ENCODE measurements around the gene PDZD8.
A peak's percentile ranks its signal among the peaks of the same experiment; 100 is the strongest.

PDZD8 gene

GRCh38 chr10:117375360-117376178, at the start of gene PDZD8:
Gene PDZD8 (minus strand): TSS chr10:117375440. CDS start chr10:117375227, 213 bp downstream.
- DNase-seq (ENCODE audit: low spot score), result peak; percentile 90

- DNase-seq (ENCODE audit: low spot score), result no peak
These were observed 48.9 kb upstream of the PDZD8 start for GRCh38 chr10:117424171-117424570.

- no peak for DNase-seq (ENCODE audit: low spot score)
These were observed 46.7 kb upstream of the PDZD8 start for GRCh38 chr10:117421985-117422384.

GRCh38 chr10:117420768-117421167, 45.5 kb upstream of the PDZD8 start:
- no peak for DNase-seq (ENCODE audit: low spot score)

DNA sequence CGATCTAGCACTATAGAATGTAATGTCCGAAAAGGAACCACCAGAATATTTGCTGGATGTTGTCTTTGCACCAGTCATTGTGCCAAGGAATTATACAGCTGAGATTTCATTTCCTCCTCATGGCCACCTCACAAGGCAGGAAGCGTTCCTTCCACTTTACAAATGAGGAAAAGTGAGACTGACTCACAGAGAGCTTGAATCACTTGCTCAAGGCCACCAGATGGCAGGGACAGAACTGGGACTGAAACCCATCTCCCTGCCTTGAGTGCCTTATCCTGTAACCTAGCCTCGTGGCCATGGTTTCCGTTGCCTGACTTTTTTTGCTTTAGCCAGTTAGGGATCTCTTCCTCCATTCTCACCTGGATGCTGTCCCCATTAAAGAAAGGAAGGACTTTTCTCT, 44.7 kb upstream of the PDZD8 start:
- no peak for DNase-seq (ENCODE audit: low spot score)

- no peak for DNase-seq (ENCODE audit: low spot score)
These were observed 43.9 kb upstream of the PDZD8 start for GRCh38 chr10:117419159-117419558.

DNA sequence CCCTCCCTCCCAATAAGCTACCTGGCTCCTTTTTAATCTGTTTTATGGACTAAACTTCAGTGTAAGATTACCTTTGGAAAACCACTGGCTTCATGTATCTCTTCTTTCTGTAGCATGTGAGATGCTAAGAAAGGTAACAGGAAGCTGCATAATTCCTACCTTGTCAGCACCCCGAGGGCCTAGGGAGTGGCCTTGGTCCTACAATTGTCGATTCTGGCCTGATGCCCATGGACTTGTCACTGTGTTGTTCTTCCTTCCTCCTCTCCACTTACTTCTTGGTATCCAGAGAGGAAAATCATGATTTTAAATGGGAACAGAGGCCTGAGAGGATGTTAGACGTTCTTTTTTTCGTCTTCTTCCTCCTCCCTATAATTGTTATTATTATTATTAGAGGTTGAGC, 42.9 kb upstream of the PDZD8 start:
- no peak for DNase-seq (ENCODE audit: low spot score)

DNA sequence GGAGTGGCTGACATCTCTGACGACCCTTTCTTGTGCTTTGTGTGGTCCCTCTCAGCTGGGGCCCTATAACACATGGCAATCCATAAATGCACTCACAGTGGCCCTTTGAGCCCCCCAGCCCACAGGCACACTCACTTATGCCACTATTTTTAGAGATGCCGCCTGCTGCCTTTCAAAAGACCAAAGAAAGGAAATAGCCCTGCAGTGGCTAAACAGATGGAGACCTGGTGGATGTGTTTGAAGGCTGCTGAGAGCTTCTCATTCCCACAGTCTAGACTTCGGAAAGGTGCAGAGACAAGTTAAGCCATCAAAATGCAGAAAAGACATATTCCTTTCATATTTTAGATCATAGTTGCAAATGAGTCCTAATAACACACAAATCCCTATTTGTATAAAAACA, 42.0 kb upstream of the PDZD8 start:
- DNase-seq (ENCODE audit: low spot score), result no peak

DNA sequence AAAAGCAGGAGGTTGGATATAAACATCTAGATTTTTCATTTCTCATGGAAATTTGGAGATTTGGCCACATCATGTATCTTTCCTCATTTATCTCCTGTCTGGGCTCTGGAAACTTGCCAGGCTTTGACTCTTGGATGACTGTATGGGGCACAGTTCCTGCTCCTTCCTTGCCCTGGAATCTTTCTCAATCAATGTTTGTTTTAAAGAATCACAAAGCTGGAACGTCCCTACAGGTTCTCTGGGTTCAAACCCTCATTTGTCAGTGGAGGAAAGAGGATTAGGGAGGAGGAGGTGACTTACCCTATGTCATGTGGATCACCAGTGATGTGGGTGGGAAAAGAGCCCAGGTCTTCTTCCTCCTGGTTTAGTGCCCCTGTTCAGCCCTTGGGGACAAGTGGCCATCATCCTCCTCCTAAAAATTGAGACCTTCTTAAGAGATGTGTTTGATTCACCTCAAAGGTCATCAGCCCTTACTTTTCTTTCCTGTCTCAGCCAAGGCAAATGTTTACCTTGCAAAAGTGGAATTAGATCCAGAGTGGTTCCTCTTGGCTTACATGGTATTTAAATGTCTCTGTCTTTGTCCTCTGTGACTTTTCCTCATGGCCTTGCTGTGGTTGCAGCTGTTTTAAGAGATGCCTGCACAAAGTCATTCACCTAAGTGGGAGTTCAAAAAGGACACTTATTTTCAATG, 38.8 kb upstream of the PDZD8 start:
- no peak for DNase-seq (ENCODE audit: low spot score)

- no peak for DNase-seq (ENCODE audit: low spot score)
These were observed 37.3 kb upstream of the PDZD8 start for GRCh38 chr10:117412469-117413010.

- no peak for DNase-seq (ENCODE audit: low spot score)
These were observed 36.5 kb upstream of the PDZD8 start for GRCh38 chr10:117411479-117412399.

- no peak for DNase-seq (ENCODE audit: low spot score)
These were observed 35.3 kb upstream of the PDZD8 start for GRCh38 chr10:117410557-117410956.

- DNase-seq (ENCODE audit: low spot score), result no peak
These were observed 34.5 kb upstream of the PDZD8 start for GRCh38 chr10:117409549-117410305.

DNA sequence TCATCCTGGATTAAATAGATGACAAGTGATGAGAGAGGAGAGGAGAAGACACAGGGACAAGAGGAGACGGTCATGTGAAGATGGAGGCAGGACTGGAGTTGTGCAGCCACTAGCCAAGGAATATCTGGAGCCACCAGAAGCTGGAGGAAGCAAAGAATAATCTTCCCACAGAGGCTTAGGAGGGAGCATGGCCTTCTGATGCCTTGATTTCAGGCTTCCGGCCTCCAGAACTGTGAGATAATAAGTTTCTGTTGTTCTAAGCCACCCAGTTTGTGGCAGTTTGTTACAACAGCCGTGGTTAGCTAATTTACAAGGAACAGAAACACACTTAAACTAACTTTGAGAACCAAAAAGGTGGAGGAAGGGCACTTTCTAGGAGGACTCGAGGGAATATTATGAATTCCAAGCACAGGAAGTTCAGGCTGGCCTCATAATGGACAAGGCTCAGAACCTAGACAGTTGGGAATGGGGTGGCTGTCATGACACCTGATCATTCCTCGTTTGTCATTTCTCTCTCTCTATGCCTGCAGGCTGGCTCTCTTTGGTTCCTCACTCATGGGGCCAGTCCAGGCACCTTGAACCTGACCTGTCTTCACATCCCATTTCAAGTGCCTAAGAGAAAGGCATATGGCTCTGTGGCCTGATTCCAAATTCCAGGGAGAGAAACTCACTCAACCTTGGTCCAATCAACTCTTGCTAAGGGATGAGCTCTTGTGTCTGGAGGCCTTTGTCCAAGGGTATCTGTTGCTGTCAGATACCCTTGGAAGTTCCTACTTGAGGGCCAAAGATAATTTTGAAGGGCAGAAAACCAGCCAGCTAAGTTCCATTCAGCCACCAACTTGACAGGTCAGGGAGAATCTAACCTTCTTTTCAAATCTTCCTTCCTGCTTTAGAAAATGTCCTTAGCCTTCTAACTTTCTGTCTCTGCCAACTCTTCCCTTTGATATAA, 33.5 kb upstream of the PDZD8 start:
- DNase-seq (ENCODE audit: low spot score), result no peak

DNA sequence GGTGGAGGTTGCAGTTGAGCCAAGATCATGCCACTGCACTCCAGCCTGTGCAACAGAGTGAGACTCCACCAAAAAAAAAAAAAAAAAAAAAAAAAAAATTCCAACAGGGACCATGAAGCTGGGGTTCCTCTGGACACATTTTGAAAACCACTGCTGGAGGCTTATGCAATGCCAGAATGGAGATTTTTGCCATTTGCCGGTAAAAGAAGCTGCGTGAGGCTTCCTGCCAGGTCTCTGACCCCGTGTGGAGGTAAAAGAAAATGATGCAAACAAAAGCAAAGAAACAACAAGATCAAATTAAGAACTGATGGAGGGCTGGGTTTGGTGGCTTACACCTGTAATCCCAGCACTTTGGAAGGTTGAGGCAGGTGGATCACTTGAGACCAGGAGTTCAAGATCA, 30.5 kb upstream of the PDZD8 start:
- no peak for DNase-seq (ENCODE audit: low spot score)

DNA sequence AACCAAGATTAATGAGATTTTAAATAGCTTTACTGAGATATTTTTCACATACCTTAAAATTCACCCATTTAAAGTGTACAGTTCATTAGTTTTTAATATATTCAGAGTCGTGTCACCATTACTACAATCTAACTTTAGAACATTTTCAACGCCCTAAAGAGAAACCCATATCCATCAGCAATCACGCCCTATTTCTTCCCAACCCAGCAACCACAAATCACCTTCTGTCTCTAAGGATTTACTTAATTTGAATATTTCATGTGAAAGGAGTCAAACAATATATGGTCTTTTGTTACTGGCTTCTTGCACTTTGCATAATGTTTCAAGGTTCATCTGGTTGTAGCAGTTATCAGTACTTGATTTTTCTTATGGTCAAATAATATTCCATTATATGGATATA, 25.1 kb upstream of the PDZD8 start:
- no peak for DNase-seq (ENCODE audit: low spot score)

DNA sequence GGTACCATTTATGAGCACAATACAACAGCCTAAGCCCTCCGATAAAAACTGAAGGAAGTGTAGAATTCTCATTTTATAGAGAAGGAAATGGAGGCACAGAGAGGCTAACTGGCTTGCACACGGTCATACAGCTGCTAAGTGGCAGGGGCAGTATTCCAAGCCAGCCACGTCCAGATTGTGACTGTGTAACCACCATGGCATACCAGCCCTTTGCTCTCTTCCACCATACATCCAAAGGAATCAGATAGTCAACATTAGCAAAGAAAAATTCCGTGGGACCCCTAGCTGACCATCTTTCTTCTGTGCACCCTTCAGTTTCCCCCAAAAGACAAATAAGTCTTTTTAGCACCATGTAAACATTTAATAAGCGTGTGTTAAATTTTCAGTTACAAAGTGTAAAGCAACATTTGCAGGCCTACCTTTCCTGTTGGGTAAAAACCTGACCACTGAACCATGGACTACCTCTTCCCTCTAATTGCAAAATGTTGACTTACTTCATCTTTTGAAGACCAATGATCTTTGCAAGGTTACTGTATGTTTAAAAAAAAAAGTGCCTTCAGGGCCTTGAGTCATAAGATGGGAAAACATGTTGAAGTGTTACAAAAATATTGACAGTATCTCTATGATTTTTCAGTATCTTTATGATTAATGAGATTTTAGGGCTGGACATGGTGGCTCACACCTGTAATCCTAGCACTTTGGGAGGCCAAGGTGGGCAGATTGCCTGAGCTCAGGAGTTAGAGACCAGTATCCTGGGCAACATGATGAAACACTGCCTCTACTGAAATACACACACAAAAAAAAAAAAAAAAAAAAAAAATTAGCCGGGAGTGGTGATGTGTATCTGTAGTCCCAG, 24.3 kb upstream of the PDZD8 start:
- no peak for DNase-seq (ENCODE audit: low spot score)

- DNase-seq (ENCODE audit: low spot score), result no peak
These were observed 22.8 kb upstream of the PDZD8 start for GRCh38 chr10:117398029-117398428.
